Right lung (tissue), 5 donors: ENCODE results near the gene ARHGAP15. TPM values are rescaled to one million over a fixed set of nuclear protein-coding genes. Genes with fewer than 3 reads are reported as not detected.

Experiments used
- DNase-seq, 2 donors: peaks; one replicate each; pipeline ENCODE4 v3.0.0-alpha.2; 2013
- polyA plus RNA-seq, 5 donors: library from polyadenylated mRNA; unstranded; fragments of 120-200 nt; gene quantifications; one replicate each; pipeline versions ENCODE4 v1.2.1 to v1.2.3, GENCODE V29; 2013; ENCODE audit warnings: inconsistent platforms in 1 of 5, low replicate concordance in 1 of 5; ENCODE audit not compliant: insufficient read length in 5 of 5, insufficient read depth in 1 of 5

Gene ARHGAP15
- polyA plus RNA-seq, 5 donors = 27.6 to 49.7 (median 35.1) TPM

DNA sequence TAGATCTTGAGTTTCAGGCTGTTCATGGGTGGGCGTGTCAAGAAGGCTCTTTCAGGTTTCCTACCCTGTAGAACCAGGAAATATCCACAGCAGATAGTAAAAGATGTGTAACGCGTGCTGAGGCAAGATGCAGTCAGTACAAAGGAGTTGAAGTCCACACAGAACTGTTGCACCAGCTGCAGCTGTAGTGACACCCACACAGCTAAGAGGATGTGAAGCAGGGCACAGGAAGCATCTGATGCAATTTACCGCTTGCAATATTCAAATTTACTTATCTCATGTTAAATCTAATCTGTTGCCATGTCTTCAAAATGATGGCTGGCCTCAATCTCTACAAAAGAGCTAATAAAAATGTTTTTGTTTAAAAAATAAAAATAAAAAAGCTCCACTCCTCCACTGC is 132.8 kb downstream of the ARHGAP15 start:
- DNase-seq = no peak

DNA sequence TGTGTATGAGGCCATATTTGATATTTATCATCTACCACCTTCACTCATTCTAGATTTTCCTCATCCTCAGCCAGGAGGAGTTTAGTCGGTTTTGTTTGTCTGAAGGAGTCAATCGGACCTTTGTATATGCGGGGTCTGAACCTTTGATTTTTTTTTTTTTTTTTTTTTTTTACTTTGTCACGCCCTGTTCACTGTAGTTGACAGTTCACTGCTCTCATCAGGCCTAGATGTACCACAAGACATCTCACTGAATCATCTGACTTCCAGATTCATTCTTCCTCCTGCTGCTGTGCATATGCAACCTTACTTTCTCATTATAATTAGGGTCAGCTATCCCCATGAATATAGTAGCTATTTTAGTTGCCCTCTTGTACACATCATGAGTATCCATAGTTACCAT is 133.2 kb downstream of the ARHGAP15 start:
- DNase-seq = no peak

DNA sequence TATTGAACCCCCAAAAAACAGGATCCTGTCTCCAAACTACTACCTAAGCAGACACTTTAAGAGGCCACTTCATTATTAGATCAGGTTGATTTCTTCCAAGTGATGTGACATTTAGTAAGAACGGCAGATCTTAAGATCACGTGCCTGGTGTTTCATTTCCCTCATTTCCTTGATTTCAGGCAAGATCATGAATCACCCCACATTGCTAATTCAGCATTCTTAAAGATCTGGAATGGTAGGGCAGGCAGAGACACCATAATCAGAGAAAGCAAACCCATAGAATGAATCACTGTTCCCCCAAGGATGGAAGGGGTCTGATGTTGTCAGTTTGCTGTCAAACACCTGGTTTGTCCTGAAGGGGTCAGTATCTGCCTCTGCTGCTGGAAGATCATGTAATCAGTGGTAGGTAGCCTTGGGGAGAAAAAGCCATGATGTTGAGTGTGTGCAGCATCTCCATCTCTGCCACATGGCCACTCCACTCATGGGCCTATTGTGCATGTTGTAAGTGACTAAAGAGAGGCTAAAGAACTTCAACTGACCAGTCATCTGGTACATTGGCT is 133.9 kb downstream of the ARHGAP15 start:
- DNase-seq = no peak

DNA sequence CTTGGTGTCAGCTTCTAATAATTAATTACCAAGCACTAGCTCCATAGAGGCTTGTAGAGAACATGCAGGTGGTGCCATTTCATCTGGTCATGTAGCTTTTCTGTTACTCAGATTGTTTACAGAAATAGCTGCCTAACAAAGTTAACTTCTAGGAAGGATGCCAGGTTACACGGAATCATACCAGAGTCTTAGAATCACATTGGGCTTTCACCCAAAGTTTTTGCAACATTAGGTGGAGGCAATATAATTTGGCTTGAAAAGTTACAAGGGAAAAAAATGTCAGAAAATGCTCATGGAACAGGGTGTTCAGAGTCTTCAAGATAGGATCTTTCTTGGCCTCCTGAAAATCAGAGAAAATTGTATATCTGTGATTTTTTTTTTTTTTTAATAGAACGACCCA is 135.6 kb downstream of the ARHGAP15 start:
- DNase-seq = no peak

DNA sequence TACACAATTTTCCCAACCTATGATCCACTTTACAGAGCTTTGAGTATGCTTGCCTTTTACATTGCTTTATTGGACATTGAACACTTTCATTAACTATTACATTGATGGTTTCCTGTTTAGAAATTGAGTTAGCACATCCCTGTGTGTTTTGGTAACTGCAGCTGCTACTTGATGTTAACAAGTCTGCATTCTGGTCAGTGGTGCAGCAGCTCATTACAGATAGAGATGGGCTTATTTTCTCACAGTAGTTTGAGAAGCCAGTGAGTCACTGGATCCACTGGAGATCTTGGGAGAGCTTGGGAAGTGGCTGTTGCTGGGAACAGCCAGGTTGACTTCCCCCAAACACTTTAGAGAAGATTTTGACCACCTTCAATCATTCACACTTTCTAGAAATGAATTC is 150.5 kb downstream of the ARHGAP15 start:
- DNase-seq = no peak

DNA sequence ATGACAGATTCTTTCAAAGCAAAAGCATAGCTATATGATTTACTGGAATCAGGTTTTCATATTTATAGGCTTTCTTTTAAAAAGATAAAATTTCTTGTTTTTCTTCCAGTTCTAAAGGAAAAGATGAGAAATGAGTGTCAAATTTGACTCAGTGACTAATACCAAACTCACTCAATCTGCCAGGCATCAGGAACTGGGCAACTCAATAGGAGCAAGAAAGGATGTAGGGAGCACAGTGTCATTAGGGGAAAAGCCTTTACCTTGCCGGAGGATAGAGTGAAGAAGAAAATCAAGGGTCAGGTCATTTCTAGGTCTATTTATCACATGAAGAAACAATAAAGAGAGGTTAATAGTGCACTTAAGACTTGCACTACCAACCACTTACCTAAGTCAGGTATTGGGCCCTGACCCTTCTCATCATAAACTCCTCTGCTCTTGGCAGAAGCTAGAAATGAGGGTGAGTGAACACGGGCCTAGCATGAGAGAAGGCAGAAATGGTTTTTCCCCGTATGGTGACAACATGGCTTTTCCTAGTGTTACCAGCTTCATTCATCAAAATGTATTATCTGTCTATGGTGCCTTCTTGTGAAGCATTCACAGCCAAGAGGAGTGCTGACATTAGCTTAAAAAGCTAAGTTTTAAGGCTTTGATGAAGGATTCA is 151.0 kb downstream of the ARHGAP15 start:
- DNase-seq = no peak

DNA sequence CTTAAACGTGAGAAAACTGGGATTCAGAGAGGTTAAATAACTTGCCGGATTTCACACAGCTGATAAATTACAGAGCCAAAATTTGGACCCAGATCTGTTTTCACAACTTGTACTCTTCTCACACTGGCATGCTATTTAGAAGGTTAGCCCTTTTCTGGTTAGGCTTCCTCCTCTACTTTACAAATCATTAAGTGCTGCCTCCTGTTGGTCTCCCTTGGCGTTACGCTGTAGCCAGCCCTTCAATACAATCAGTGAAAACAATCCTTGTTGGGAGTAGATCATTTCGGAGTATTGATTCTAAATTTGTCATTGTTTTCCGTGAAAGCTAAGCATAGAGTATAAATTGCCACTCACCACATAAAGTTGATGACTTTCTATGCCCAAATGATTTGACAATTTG is 153.5 kb downstream of the ARHGAP15 start:
- DNase-seq = no peak

DNA sequence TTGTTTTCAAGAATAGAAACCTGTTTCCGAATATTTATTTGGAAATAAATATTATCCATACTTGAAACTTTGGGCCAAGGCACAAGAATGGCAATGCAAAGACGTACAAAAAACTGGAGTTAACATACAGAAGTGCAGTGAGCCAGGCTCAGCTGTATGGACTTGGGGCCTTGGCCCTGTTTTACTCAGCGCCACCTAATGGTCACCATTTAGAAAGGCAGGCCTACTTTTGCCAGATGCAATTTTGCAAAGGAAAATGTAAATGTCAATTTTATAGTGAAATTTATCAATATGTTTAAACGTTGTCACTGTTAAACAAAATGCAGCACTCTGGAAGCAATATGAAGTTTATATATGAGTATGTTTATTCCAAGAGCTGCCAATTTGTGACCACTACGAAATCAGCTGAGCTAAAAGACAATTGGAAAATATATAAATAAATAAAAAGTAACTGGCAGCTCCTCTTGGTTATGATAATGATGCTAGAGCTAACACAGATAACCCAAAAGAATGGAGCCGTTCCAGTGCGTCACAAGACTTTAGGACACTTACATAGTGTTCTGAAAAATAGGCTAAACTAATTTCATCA is 155.0 kb downstream of the ARHGAP15 start:
- DNase-seq = no peak

DNA sequence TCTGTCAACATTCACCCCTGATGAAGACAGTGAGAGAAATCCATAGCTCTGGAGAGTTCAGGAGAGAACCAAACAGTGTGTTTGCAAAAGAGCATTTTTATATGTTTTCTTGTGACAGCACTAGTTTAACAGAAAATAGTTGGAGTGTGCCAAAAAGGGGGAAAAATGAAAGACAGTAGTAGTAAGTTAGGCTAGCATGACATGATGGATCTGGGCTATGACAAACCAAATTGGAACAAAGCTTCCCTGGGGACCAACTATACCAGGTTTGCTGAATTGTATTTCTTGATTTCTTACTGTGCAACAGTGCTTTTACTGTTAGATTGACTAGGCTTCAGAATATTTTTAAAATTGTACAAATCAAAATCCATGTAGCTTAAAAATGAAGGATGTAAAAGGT is 159.8 kb downstream of the ARHGAP15 start:
- DNase-seq = no peak

DNA sequence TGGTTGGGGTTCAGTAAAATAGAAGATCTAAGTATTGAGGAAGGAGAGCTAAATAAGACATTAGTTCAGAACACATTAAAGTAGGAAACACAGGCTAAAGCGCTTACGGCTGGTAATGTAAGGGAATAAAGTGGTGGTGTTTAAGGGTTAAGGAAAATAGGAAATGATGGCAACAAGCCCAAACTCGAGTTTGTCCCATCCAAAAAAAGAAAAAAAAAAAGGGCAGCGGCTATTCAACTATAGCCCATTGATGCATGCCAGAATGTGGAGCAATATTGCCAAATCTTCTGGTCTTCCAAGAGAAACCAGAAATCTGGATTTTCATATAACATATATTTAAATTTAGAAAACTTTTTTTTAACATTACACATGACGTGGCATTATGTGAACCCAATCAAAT is 161.0 kb downstream of the ARHGAP15 start:
- DNase-seq = peak in 1 of 2 donors; percentile 8

DNA sequence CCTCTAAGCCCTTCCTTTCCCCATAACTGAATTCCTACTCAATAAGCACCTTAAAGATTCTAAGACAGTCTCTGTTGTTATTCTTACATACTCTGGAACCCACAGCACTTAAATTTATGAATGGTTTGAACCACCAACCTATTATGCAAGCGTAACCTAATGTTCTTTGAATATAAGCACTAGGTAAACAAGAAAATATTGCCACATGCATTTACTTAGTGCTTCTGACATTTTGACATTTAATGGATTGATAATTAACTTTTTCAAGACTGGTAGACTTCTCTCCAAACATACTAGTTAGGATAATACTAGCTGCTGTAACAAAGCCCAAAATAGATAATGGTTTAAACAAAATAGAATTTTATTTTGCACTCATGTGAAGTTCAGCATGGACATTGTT is 164.8 kb downstream of the ARHGAP15 start:
- no peak for DNase-seq

DNA sequence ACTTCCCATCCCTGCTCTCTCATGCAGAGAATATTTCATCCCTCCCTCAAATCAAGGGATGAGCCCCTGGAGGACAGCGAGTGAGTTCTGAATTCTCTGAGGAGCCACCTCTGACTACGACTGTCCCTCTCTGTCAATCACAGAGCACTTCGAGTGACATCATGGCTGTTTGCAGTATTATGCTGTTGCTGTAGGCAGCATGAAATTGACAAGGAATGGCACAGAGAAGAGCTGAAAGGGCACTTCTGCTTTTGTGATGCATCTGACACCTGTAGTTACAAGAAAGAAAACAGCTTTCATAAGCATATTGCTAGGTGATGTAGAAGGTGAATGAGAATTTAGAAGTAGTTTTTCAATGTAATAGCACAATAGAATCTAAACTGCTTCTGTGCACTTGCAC is 166.9 kb downstream of the ARHGAP15 start:
- no peak for DNase-seq

DNA sequence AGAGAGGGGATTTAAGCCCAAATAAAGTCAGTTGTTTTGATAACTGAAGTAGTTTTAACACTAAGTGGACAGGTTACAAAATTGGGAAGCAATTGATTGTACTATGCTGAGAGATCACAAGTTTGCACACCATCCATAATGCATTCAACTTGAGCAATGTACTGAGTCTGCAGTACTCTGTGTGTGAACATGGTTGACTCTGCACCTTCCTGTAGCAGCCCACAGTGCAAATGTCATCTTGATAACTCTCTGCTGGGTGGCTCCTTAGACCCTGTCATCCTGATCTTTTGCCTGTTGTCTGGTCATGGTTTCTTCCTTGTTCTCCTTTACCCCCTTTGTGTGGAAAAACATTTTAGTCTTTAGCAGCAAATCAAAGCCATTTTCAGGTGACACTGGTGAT is 168.0 kb downstream of the ARHGAP15 start:
- DNase-seq = no peak

DNA sequence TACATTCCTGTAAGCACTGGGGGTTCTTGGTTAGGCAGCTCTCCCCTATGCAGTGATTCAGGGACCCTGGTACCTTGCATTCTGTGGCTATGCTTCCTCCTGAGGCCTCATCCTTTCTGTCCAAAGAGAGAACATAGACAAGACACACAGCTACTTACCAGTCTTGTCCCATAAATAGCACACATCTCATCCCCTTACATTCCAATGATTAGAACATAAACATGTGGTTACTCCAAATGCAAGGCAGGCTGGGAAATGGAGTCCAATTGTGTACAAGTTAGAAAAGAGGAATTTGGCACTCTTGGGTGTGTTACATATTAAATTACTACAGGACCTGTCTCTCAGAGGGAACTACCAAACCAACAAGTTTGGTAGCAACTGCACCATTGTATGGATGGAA is 171.3 kb downstream of the ARHGAP15 start:
- DNase-seq = no peak

DNA sequence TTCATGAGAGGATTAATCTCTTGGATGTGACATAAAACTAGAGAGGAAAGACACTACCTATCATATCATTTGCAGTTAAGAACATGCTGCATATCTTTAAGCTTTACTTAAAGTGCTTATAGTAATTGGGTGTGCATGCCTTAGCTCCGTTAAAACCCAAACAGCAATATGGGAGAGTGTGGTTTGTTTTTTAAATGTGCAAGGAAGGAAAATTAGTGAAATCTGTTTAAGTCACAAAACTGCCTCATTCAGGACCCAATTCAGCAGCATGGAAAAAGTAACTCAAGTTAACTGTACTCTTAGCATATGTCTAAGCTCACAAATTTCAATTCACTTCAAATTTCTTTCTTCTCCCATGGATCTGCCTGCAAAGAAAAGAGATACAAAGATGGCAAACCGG is 182.2 kb downstream of the ARHGAP15 start:
- no peak for DNase-seq

DNA sequence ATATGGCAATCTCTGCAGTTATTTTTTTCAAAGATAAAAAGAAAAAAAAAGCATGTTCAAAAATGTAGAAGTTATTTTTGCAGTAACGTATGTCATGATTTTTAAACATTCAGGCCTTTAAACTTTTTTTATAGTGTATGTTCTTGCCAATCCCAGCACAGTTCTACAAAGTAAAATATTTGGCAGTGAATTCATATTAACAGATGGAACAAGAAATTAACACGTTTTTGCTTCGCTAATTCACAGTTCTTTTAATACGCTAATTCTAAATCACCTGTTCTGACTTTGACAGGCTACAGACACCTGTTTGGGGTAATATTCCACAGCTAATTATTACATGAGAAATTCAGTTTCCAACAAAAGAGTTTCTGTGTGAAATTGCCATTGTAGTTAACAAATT is 183.2 kb downstream of the ARHGAP15 start:
- no peak for DNase-seq

DNA sequence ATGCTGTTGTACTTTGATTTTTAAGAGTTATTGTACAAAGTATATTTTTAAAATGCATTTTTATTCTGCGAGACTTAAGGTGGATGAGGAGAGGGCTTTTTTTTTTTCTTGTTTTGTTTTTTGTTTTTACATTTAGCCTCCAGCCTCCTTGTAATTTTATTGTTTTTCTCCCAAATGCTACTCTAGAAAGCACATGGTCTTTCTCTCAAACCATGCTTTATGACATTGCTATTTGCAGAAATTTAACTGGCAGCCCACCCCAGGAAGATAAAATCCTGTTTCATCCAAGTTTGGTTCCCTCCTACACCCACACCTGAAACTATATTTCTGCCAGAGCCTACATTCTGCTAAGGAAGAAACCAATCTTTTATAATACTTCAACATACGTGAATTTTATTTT is 184.6 kb downstream of the ARHGAP15 start:
- no peak for DNase-seq

DNA sequence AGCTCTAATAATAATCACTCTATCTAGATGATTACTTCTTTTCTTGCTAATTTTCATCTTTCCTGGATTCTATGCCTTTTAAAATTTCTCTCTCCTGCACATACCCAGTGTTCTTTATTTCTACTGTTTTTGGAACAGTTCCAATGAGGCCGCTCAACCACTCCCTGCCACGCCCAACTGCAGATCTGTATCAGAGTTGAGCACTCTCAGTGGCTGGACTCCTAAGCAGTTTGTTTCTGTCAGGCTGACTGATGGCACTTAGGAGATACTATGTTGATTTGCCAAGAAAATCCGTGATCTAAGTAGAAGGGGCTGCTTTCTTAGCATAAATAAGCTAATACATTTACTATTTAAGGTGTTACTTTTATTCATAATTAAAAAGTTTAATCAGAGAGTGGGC is 192.8 kb downstream of the ARHGAP15 start:
- DNase-seq = no peak

DNA sequence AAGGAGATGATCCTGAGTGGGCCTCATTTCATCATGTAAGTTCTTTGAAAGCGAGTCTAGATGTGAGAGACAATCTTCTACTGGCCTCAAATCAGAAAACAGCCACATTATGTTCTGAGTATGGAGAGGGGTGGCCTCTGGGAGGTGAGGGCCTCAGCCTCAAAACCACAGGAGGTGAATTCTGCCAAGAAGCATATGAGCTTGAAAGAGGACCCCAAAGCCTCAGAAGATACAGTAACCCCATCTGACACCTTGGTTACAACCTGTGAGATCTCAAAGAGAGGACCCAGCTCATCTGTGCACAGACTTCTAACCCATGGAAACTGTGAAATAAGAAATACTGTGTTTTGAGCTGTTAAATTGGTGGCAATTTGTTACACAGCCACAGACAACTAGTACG is 200.1 kb downstream of the ARHGAP15 start:
- DNase-seq = no peak

DNA sequence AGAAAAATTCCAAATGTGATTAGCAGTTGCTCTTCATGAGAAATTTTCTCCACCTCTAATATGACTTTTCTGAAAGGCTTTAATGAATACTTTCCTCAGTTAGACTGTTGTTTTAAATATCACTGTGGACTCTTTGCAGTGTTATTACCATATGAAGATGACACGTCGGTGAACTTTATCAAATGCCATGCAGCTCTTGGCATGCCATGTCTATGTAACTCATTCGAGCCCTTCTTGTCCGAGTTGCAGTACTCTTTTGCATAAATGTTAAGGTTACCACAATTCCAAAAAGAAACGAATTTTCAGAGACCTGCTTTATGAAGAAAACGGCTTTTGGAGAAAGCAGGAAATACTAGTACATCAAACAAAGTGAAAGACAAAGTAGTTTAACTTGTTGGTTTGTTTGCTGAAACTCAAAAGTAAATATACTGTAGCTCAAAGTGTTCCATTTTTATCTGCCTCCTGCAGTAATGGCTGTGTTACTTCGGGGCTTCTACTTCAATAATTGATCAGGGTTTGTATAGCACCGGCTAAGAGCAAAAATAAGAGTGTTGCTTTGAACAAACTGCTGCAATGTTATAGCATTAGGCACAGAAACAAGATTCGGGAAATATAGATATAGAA is 204.1 kb downstream of the ARHGAP15 start:
- DNase-seq = no peak

DNA sequence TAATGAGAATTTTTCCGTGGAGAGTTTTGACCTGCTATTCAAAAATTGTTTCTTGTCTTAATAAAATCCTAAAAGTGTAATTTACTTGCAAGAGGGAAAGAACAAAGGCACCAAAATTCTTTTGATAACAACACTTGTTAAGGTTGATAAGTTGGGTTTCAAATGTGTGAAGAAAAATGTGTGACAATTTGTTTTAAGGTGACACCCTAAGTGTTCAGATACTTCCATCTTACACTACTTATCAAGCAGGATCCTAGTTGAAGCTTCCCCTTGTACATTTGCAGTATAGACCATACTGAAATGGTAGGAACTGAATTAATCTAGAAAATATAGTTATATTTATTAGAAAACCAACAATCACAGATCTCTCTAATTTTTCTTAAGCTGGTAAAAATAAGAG is 204.6 kb downstream of the ARHGAP15 start:
- no peak for DNase-seq

DNA sequence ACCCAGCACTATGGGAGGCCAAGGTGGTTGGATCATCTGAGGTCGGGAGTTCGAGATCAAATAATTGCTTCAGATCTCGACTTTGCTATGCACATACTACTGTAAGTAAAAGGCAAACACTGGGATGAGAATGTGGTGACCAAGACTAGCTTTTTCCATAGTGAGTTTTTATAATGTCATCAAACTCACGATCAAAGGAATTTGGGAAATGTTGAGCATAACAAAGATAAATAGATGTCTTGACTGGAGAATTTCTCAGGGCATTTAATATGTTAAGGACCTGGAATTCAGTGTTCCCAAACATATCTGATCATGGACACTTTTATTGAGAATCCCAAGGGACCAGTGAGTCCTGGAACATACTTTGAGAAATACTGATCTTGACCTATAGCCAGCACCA is 205.6 kb downstream of the ARHGAP15 start:
- no peak for DNase-seq

DNA sequence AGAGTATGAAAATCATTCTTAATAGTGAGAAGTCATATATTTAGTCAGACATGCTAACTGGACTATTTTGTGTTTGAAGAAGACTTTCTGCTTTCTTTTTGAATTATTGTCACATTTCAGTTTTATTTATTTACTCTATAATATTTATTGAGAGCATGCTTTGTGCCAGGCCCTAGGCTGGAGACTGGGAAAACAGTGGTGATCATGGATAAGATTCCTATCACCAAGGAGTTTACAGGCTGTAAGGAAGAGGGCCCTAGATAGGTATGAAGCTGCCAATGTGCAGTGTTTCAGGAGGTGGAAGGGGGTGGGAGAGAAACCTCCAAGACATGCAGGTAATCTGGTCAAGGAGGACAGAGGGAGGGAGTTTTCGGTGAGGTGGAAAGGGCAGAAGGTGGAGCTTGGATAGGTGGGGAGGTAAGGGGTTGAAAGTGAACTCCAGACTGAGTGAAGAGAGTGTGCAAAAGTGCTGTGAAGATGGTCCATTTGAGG is 207.5 kb downstream of the ARHGAP15 start:
- DNase-seq = no peak
